Activated CD4-positive, alpha-beta T cell treated with anti-CD3 and anti-CD28 coated beads for 48 hours (primary cell): ENCODE data around the gene AQP4.

Source experiments
- DNase-seq: peaks from one replicate; pipeline ENCODE4 v3.0.0-alpha.2; 2020

Gene AQP4

GRCh38 chr18:26865557-26865956, at the start of gene AQP4:
Gene AQP4 (minus strand): TSS chr18:26865707. CDS start chr18:26865689, 18 bp downstream.
- no peak for DNase-seq

DNA sequence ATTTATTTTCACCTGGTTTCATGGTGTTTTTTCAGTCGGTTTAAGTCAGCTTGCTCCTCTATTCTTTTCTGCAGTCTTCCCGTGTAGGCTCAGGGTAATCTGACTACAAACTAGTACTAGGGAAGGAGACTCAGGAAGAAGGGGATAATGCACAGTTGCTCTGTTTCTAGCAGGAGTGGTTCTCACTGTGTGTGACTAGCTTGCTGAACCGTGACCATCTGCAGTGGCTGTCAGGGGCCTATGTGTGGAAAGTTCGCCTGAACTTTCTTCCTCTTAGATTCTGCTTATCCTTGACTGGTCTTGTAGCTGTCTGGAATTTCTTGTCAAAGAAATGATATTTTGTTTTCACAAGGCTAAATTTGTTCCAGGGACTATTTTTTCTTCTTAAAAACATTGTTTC, 46.3 kb upstream of the AQP4 start:
- no peak for DNase-seq

DNA sequence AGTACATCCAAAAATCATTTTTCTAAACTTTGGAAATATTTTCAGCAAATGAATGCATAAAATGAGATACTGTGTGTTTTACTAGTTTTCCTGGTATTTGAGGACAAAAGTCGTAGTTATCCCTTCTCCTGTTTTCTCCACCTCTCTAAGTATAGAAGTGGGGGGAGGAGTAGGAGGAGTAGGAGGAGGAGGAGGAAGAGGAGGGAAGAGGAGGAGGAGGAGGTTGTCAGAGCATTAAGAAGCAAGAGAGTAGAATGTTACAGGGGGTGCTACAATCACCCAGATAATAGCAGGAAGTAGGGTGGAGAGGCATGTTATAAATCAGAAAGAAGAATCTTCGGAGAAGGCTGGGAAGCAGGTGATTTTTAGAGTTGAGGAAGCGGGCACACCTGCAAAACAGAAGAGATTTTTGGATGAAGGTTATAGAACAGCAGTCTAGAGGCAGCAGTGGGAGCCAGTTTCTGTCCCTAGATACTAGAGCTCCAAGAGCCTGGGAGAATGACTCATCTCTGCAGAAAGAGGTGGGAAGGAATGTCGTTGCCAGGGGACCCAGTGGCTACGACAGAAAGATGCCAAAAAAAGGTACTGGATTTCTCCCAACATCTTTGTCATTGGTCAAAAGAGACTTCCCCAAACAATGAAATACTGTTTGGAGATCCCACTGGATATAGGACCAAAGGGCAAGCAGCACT, 44.2 kb upstream of the AQP4 start:
- no peak for DNase-seq

DNA sequence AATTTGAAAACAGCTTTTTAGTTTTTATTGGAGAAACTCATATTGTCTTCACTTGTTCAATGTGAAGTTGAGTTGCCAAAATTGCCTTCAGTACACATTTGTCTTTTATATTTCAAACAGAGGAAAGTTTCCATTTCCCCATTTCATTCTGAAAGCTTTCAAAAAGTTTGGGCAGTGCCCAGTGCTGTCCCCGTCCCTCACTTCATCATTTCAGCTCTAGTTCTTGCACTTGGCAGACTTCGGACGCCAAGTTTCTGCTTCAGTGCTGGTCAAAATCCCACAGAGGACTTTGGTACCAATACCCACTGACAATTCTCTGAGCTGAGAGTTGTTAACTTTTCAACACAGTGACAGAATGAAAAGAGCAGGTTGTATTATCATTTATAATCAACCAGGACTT, 43.4 kb upstream of the AQP4 start:
- no peak for DNase-seq

DNA sequence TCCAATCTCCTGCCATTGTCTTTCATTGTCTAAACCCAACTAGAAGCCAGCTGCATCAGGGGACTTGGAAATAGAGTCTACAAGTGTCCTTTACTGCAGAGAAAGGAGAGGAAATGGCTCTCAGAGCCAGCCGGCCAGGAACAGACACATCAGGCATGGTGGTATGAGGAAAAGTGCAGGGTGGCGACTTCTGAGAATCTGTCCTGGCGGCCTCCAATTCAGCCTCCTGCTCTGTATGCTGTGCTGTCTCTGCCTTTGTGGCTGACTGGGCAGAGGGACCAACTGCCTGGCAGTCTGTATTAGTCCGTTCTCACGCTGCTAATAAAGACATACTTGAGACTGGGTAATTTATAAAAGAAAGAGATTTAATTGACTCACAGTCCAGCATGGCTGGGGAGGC, 36.8 kb upstream of the AQP4 start:
- DNase-seq: no peak

DNA sequence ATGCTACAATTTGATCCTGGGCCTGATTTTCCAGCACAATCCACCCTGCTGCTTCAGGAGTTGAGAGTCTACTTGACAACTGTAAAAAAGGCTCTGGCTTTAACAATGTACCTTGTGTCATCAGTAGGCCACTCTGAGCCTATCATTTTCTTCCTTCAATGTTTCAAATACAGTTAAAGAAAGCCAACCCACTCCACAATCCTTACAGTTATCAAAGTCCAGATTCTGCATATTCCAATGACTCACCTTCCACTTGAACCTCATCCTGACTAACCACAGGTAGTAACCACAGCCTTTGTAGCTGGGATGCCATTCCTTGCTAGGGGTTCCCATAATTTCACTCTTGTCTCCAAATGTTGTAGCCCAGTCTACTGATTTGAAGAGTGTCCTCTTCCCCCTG, 35.5 kb upstream of the AQP4 start:
- DNase-seq: no peak

DNA sequence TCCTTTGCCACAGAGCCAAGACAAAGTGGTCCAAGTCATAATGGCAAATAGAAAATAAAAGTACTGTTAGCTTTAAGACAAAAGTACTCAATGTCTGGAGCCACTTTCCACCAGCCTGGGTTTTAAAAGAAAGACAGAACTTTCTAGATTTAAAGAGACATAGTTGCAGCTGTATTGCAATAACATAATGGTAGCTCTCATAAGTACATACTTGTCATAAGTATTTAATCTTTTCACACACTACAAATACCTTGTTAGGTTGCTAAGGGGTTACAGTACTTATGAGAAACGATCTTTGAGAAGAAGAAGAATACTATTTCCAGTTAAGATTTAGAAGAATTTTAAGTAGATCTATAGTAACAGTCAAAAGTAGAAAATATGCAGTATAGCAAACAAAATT, 28.9 kb upstream of the AQP4 start:
- DNase-seq: no peak

DNA sequence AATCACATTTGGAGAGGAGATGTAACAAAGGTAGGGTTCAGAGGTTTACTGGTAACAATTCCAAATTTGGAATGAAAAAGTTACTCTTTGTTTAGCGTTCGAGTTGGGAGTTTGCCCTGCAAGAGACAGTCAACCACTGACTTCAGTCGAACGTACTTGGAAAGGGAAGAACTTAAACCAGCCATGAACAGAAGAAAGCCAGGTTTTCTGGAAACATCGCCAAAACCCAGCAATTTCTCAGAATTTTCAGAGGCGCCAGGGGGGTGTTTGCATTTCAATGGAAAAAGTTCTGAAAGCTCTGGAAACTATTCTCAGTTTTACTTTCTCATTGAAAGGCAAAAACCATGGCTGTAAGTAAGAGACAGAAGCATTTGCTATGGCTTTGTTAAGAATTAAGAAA, 28.5 kb upstream of the AQP4 start:
- no peak for DNase-seq

GRCh38 chr18:26888259-26888658, 22.8 kb upstream of the AQP4 start:
- no peak for DNase-seq

GRCh38 chr18:26875040-26875654, 9.6 kb upstream of the AQP4 start:
- no peak for DNase-seq

DNA sequence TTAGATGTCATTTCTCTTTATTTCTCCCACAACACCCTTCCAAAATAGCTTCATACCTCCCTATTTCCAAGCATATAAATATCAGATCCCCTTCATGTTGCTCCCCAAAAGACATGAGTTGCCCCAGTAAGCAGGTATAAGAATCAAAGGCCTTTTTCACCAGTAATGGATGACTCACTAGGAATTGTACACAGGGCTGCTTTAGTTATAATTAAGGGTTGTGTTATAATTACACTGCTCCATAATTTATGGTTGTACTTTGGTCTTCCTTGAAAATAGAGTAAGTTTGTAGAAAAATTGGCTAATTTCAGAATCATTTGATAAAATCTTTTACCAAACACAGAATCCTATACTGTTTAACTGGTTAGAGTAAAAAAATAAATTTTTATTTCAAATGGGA, 8.8 kb upstream of the AQP4 start:
- DNase-seq: no peak

DNA sequence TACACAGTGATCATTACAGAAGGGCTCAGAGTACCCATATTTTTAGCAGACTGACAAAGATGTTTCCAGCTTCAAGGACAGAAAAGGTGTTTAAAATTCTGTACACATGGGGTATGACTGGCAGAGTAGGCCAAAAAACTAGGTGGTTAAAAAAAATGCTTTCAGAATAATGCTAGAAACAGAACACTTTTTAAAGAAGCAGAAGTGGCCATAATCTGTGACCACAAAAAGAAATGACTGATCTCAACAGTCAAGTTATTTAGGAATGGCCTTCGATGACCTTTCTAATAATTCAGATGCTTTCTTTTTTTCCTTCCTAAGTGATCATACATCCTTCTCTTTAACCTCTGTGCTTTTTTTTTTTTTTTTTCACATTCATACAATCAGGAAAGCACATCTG, 4.1 kb upstream of the AQP4 start:
- DNase-seq: no peak

- DNase-seq: no peak
These were observed 3.6 kb upstream of the AQP4 start for GRCh38 chr18:26868968-26869586.

- no peak for DNase-seq
These were observed 2.0 kb upstream of the AQP4 start for GRCh38 chr18:26867471-26867870.

GRCh38 chr18:26864658-26865057, 849 bp downstream of the AQP4 start:
- DNase-seq: no peak

DNA sequence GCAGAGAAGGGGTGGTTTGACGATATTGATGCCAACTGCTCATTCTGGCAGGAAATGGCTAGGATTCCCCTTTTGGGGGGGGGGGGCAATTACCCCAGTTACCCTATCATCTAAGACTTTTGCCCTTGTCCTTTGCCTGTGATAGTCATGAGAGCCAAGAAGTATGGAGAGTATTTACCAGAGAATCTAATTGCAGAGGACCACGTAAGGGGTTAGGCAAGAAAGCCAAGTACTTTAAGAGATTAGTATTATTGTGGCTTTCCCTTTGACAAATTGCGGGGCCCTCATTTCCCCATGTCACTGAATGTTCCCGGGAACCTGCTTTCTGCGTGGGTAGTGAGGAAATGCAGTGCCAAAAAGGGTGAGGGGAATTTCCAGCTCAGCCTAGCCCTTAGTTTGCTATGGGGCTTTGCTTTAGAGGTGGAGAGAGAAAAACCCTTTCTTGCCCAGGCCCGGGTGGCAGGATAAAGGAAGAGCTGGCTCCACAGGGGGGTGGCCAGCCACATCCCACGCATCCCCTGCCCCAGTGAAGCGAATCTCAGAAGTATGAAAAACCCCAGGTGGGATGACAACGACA, 1.5 kb downstream of the AQP4 start:
- no peak for DNase-seq

GRCh38 chr18:26863122-26863879, 2.2 kb downstream of the AQP4 start:
- DNase-seq: no peak

- no peak for DNase-seq
These were observed 3.4 kb downstream of the AQP4 start for GRCh38 chr18:26862084-26862483.

GRCh38 chr18:26854292-26854881, 11.1 kb downstream of the AQP4 start:
- DNase-seq: no peak

- DNase-seq: no peak
These were observed 12.1 kb downstream of the AQP4 start for GRCh38 chr18:26853401-26853800.

DNA sequence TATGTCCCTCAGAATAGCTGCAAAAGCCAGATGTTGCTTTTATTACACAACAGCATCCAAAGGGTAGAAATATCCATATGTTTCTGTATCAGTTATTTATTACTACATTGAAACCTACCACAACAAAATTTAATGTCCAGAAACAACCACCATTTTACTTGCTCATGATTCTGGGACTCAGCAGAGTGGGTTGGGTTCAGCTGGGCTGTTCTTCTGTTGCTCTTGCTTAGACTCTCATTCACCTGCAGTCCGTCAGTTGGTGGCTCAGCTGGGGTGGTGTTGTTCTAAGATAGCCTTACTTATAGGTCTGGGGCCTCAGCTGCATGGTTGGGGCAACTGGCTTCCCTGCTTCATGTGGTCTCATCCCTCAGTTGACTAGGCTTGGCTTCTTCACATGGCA, 21.7 kb downstream of the AQP4 start:
- DNase-seq: no peak

DNA sequence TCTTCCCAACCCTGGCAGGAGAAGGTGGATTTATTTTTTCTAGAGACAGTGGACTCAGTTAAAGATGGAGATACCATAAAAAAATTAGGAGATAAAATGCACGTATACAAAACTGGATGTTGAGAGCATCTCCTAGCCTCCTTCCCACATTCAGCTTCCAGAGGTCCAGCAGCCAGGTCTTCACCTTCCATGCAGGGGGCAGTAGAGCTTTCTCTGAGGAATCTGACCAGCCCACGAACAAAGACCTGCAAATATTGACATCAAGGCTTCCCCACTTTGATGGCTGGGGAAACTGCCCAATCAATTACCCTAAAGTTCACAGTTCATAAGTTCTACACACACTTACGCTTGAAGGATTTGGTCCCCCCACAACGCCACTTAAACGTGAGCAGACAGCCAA, 24.5 kb downstream of the AQP4 start:
- DNase-seq: no peak

DNA sequence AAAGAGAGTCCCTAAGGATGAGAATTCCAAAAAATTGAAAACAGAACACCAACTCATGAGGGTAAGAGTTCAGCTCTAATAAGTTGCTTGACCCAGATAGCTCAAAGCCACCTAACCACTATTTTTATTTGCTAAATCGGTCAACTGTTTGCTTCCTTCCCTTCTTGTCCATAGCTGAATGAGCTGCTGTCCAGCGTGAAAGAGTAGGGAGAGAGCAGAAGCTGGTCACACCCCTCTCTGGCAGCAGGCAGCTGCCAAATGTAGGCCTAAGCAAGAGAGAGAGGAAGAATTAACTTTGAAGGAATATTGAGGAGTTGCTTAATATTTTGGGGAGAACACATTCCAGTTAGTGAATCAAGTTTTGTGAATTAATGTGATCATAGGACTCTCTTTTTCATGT, 25.9 kb downstream of the AQP4 start:
- no peak for DNase-seq
